ENCODE results near the gene TBC1D2B.
"Not testable (repeated sequence)": the region's sequence is repeated elsewhere in the genome, so short reads cannot be mapped to it uniquely, and the experiment has no call there.

DNA sequence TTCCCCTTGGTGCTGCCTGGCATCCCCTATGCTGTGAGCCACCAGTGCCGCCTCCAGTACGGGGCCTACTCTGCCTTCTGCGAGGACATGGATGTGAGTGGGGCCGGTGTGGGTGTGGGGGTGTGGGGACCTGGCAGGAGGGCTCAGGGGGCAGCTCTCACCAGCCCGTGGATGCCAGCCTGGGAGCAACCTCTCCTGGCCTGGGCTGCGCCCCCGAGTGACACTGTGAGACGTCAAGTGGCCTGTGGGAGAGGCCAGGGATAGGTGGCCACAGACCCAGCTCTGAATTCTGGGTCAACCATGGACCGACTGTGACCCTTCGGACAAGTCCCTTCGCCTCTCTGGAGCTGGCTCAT lies 101.4 kb downstream of the TBC1D2B start:
- TF ChIP-seq POLR2A (IDR thresholded peaks at IDR 0.05): not testable (repeated sequence)
- TF ChIP-seq, protein P1, sequence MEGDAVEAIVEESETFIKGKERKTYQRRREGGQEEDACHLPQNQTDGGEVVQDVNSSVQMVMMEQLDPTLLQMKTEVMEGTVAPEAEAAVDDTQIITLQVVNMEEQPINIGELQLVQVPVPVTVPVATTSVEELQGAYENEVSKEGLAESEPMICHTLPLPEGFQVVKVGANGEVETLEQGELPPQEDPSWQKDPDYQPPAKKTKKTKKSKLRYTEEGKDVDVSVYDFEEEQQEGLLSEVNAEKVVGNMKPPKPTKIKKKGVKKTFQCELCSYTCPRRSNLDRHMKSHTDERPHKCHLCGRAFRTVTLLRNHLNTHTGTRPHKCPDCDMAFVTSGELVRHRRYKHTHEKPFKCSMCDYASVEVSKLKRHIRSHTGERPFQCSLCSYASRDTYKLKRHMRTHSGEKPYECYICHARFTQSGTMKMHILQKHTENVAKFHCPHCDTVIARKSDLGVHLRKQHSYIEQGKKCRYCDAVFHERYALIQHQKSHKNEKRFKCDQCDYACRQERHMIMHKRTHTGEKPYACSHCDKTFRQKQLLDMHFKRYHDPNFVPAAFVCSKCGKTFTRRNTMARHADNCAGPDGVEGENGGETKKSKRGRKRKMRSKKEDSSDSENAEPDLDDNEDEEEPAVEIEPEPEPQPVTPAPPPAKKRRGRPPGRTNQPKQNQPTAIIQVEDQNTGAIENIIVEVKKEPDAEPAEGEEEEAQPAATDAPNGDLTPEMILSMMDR (IDR thresholded peaks at IDR 0.05): not testable (repeated sequence)

Data from body of pancreas (tissue), 4 donors.